Measurements from ENCODE around the gene PPA1.

Gene PPA1

GRCh38 chr10:70233109-70233938, at the start of gene PPA1:
PPA1 (minus strand) TSS chr10:70233429; CDS start chr10:70233327, 102 bp downstream.
- peak within 1 kb of the TSS; percentile 97 for H3K9ac ChIP-seq (ENCODE audit: low read length)
- no peak for TF ChIP-seq CTCF (IDR thresholded peaks at IDR 0.05; ENCODE audit: insufficient read depth, low read length, poor library complexity, severe bottlenecking)
- TF ChIP-seq EZH2phosphoT487 (conservative IDR thresholded peaks at IDR 0.05; ENCODE audit: low read length), result no peak

DNA sequence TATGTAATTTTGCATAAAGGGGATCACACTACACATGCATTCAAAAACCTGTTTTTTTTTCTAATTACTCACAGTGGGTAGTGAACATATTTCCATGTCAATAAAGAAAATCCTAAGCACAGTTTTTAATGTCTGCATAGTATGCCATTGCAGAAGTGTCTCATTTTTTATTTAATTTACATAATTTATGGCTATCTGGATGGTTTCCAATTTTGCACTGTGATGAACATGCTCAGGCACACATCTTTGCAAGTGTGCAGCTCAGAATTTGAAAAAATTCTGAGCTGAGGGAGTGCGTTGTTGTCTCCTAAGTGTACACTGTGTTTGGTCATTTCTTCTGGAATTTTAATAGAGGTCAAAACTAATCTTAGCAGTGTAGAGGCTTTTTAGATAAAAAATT, 48.4 kb upstream of the PPA1 start:
- no peaks in the 10 kb centered on the region for H3K79me2 ChIP-seq (ENCODE audit: insufficient read depth, low read length)
- no peak overlapping the region for H2AFZ ChIP-seq (ENCODE audit: low read depth, low read length, severe bottlenecking)
- no peak overlapping the region for H3K4me2 ChIP-seq (ENCODE audit: low read depth, low read length, poor library complexity, severe bottlenecking)
- H3K27me3 ChIP-seq (ENCODE audit: low read length), result no peaks in the 10 kb centered on the region
- H3K36me3 ChIP-seq (ENCODE audit: low read length), result no peaks in the 10 kb centered on the region
- H3K9ac ChIP-seq (ENCODE audit: low read length), result no peak overlapping the region
- no peaks in the 10 kb centered on the region for H3F3A ChIP-seq (ENCODE audit: insufficient read depth)
- H3K9me2 ChIP-seq (replicated peaks; ENCODE audit: insufficient read depth, low read length), result no peaks in the 10 kb centered on the region
- TF ChIP-seq CTCF (IDR thresholded peaks at IDR 0.05; ENCODE audit: insufficient read depth, low read length, poor library complexity, severe bottlenecking), result no peak
- TF ChIP-seq EZH2phosphoT487 (conservative IDR thresholded peaks at IDR 0.05; ENCODE audit: low read length), result no peak
- no peak overlapping the region for H3K27ac ChIP-seq (ENCODE audit: low read depth, low read length)
- no peaks in the 10 kb centered on the region for H4K20me1 ChIP-seq (ENCODE audit: low read depth, low read length)
- H3K9me3 ChIP-seq (ENCODE audit: insufficient read depth, low read length), result no peaks in the 10 kb centered on the region
- H3K4me3 ChIP-seq (ENCODE audit: insufficient read depth, low read length, poor library complexity, severe bottlenecking), result no peak overlapping the region

More at GRCh38 chr10:70233109-70233938, at the start of gene PPA1:
- Histone ChIP-seq H3K9me2 (replicated peaks; ENCODE audit: insufficient read depth, low read length) (no peaks in the 10 kb centered on the region), H3K27me3 (ENCODE audit: low read length) (no peaks in the 10 kb centered on the region), H3K36me3 (ENCODE audit: low read length) (peaks cover 14% of the 10 kb centered on the region), H3K4me2 (ENCODE audit: low read depth, low read length, poor library complexity, severe bottlenecking) (peak within 1 kb of the TSS; percentile 89), H3K4me3 (ENCODE audit: insufficient read depth, low read length, poor library complexity, severe bottlenecking) (peak within 1 kb of the TSS; percentile 92), H3K9me3 (ENCODE audit: insufficient read depth, low read length) (no peaks in the 10 kb centered on the region), H3F3A (ENCODE audit: insufficient read depth) (peaks cover 10% of the 10 kb centered on the region; the same call in 1 of the 2 replicates), H4K20me1 (ENCODE audit: low read depth, low read length) (no peaks in the 10 kb centered on the region; the same call in 1 of the 2 replicates), H3K79me2 (ENCODE audit: insufficient read depth, low read length) (peaks cover 48% of the 10 kb centered on the region), H2AFZ (ENCODE audit: low read depth, low read length, severe bottlenecking) (peak within 1 kb of the TSS; percentile 70), H3K27ac (ENCODE audit: low read depth, low read length) (peak within 1 kb of the TSS; percentile 51)

DNA sequence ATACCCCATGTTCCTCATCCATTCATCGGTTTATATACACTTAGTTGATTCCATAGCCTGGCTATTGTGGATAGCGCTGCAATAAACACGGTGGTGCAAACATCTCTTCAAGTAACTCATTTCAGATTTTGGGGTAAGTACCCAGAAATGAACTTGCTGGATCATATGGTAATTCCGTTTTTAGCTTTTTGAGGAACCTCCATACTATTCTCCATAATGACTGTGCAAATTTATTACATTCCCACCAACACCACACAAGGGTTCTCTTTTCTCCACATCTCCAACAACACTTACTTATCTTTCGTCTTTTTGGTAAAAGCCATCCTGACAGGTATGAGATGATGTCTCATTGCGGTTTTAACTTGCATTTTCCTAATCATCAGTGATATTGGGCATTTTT, 46.9 kb upstream of the PPA1 start:
- Histone ChIP-seq H3F3A (ENCODE audit: insufficient read depth) (no peaks in the 10 kb centered on the region), H3K4me2 (ENCODE audit: low read depth, low read length, poor library complexity, severe bottlenecking) (no peak overlapping the region), H3K9me2 (replicated peaks; ENCODE audit: insufficient read depth, low read length) (no peaks in the 10 kb centered on the region), H2AFZ (ENCODE audit: low read depth, low read length, severe bottlenecking) (no peak overlapping the region), H3K27me3 (ENCODE audit: low read length) (no peaks in the 10 kb centered on the region), H4K20me1 (ENCODE audit: low read depth, low read length) (no peaks in the 10 kb centered on the region), H3K36me3 (ENCODE audit: low read length) (no peaks in the 10 kb centered on the region), H3K9ac (ENCODE audit: low read length) (no peak overlapping the region), H3K9me3 (ENCODE audit: insufficient read depth, low read length) (no peaks in the 10 kb centered on the region), H3K4me3 (ENCODE audit: insufficient read depth, low read length, poor library complexity, severe bottlenecking) (no peak overlapping the region), H3K27ac (ENCODE audit: low read depth, low read length) (no peak overlapping the region), H3K79me2 (ENCODE audit: insufficient read depth, low read length) (no peaks in the 10 kb centered on the region)
- TF ChIP-seq EZH2phosphoT487 (conservative IDR thresholded peaks at IDR 0.05; ENCODE audit: low read length) (no peak), CTCF (IDR thresholded peaks at IDR 0.05; ENCODE audit: insufficient read depth, low read length, poor library complexity, severe bottlenecking) (no peak)
